Activated CD8-positive, alpha-beta memory T cell treated with anti-CD3 and anti-CD28 coated beads, Interleukin-2, amount 10 ng/mL, durations not matched to agents 7 days and 5 days (primary cell): ENCODE data around the gene PHKB. TPM values are rescaled to one million over a fixed set of nuclear protein-coding genes. Genes with fewer than 3 reads are reported as not detected.

Source experiments
- ATAC-seq: fragments of 150-1000 bp; cut with Tn5 transposase; one replicate; pipeline ENCODE4 v1.10.0; 2021; ENCODE audit warnings: moderate library complexity
- CTCF ChIA-PET: fragments of 350-600 bp; sonication (Branson Sonifier 250); formaldehyde crosslinking; loops from one replicate; lab custom pipeline; 2021; ENCODE audit warnings: antibody characterized with exemption; lab: Charles Lee
- DNase-seq: peaks from one replicate; pipeline ENCODE4 v3.0.0-alpha.2; 2020
- H3K27ac Mint-ChIP-seq: one replicate; pipeline ENCODE4 v1.8.0; 2021; ENCODE audit warnings: mild to moderate bottlenecking, mixed read lengths
- H3K27me3 Mint-ChIP-seq: one replicate; pipeline ENCODE4 v1.8.0; 2021; ENCODE audit warnings: mixed read lengths
- H3K36me3 Mint-ChIP-seq: one replicate; pipeline ENCODE4 v1.8.0; 2021; ENCODE audit warnings: mild to moderate bottlenecking, mixed read lengths
- H3K4me1 Mint-ChIP-seq: one replicate; pipeline ENCODE4 v1.8.0; 2021; ENCODE audit warnings: mixed read lengths
- H3K4me3 Mint-ChIP-seq: one replicate; pipeline ENCODE4 v1.8.0; 2021; ENCODE audit warnings: mild to moderate bottlenecking, moderate library complexity, mixed read lengths
- H3K9me3 Mint-ChIP-seq: one replicate; pipeline ENCODE4 v1.8.0; 2022; ENCODE audit warnings: low read depth, mixed read lengths
- total RNA-seq, 2 experiments: library from RNA; stranded (reverse); gene quantifications; one replicate each; pipeline ENCODE4 v1.2.3, GENCODE V29; 2021

The PHKB gene
- total RNA-seq, 2 experiments from 2014 or later = 33.7 to 35.7 TPM

DNA sequence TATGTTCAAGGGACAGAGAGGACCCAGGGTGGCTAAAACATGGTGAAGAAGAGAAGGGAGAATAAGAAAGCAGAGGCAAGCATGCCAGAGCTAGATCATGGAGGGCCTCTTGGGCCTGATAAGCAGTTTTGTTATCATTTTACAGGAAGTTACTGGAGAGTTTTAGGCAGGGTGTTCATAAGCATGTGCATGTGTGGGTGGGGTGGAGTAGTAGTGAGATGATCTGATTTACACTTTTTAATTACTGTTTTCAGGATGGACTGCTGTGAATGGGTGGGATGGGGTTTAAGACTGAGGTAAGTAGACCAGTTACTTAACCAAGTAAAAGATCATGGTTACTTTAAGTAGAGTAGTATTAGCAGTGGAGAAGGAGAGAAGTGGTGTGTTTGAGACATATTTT lies 173.6 kb downstream of the PHKB start:
- Mint-ChIP-seq H3K4me3 (no peak overlapping the region), H3K27ac (no peak overlapping the region), H3K4me1 (peaks cover 3% of the 10 kb centered on the region), H3K9me3 (no peaks in the 10 kb centered on the region), H3K36me3 (peaks cover 8% of the 10 kb centered on the region), H3K27me3 (no peaks in the 10 kb centered on the region)
- no peak for DNase-seq
- CTCF ChIA-PET = interaction anchor here (0.6 to 1.3 kb wide), 2 partner anchors 27 to 186 kb away, joined by 3 read pairs; no protein-coding TSS in a partner anchor
- no peak for ATAC-seq

DNA sequence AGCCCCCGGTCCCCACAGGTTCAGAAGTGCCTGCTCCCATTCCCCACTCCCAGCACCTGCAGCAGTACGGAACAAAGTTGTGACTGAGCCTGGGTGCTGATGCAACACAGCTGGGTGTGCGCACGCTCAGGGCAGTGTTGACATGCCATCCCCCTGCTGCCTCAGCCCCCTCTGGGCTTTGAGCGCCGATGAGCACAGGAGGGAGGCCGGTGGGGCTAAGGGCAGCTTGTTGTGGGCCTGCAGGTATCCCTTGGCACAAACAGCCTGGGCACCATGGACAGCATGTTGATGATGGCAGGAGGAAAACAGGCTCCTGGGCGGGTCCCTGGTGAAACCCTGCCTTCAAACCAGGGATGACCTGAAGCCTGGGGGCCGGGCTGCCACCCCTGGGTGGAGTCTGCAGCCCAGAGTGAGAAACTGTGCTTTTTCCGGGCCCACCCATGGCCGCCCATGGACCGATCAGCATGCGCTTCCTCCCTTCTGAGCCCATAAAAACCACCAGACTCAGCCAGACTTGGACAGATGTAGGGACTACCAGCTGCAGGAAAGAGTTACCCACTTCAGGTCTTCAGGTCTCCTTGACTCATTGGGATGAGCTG lies 175.5 kb downstream of the PHKB start:
- peaks cover 3% of the 10 kb centered on the region for H3K4me1 Mint-ChIP-seq
- no peaks in the 10 kb centered on the region for H3K9me3 Mint-ChIP-seq
- CTCF ChIA-PET = no interaction called here
- H3K4me3 Mint-ChIP-seq = no peak overlapping the region
- no peak for ATAC-seq
- peaks cover 8% of the 10 kb centered on the region for H3K36me3 Mint-ChIP-seq
- no peaks in the 10 kb centered on the region for H3K27me3 Mint-ChIP-seq
- no peak for DNase-seq
- no peak overlapping the region for H3K27ac Mint-ChIP-seq

DNA sequence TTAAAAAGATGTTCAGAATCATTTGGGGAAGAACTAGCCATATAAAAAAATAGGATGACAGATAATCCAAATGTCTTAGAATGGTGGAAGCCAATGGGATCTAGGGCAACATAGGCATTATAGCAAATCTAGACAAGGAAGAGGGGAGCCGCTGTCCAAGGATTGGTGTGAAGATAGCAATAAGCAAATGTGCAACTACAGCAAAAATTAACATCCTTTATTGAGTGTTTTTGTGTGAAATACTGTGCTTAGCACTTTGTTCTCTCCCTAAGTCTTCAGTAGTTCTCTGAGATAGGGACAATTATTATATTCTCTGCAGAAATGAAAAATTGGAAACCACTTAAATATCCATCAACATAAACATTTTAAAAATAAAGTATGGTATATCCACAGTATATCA lies 177.0 kb downstream of the PHKB start:
- no peak overlapping the region for H3K27ac Mint-ChIP-seq
- CTCF ChIA-PET = interaction anchor here (1.1 kb wide), 1 partner anchor 73 kb away, joined by 3 read pairs; no protein-coding TSS in a partner anchor
- H3K4me3 Mint-ChIP-seq = no peak overlapping the region
- H3K36me3 Mint-ChIP-seq = peaks cover 17% of the 10 kb centered on the region
- no peaks in the 10 kb centered on the region for H3K9me3 Mint-ChIP-seq
- H3K4me1 Mint-ChIP-seq = peaks cover 8% of the 10 kb centered on the region
- H3K27me3 Mint-ChIP-seq = no peaks in the 10 kb centered on the region
- no peak for DNase-seq
- no peak for ATAC-seq

DNA sequence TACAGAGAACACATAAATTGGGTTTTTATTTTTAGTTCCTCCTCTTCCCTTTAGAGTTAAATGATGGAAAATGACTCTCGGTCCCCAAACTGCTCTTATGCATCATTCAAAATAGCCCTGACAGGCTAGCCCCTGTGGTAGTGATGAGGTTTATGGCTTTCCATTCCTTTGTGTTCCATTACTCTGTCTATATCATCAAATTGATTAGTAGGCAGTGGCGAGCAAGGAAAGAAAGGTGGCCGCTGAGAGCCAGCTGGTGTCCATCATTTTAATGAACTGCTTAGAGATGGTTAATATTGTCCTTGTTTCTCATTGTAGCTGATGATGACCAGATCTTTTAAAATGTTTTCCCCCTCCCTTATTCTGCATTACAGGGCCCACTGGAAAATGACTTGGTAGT lies 179.5 kb downstream of the PHKB start:
- H3K4me1 Mint-ChIP-seq = peaks cover 15% of the 10 kb centered on the region
- H3K36me3 Mint-ChIP-seq = peaks cover 19% of the 10 kb centered on the region
- H3K4me3 Mint-ChIP-seq = no peak overlapping the region
- ATAC-seq (no peak), DNase-seq (no peak)
- H3K27ac Mint-ChIP-seq = no peak overlapping the region
- H3K9me3 Mint-ChIP-seq = no peaks in the 10 kb centered on the region
- no peaks in the 10 kb centered on the region for H3K27me3 Mint-ChIP-seq
- CTCF ChIA-PET = no interaction called here

DNA sequence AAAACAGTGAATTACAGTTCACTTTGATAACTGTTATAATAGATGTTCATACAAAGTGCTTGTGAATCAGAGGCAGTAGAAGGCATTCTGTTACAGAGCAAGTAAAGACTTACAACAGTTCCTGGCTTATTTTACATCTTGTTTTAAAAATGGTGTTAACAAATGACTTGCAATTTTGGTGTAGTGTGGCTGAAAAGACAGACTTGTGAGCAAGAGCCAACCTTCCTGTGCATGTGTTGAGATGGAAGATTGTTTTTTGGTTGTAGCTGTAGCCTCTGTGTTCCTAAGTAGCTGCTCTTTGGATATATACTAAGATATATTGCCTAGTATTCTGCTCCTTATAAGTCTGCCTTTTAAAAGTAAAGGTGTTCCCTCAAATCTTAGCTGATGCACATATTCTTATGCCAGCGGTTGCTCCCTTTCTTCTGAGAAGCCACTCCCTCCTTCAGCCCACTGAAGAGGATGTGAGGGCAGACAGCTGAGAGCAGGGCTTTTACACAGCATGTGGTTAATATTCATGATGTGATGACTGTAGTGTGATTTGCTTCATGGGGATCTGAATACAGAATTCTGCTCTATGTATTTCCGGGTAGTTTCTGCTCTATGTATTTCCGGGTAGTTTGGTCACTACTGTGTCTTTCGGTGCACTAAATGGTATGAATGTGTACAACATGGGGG lies 182.3 kb downstream of the PHKB start:
- H3K4me3 Mint-ChIP-seq = no peak overlapping the region
- H3K27ac Mint-ChIP-seq = peak overlapping the region; percentile 63
- H3K4me1 Mint-ChIP-seq = peaks cover 15% of the 10 kb centered on the region
- peaks cover 14% of the 10 kb centered on the region for H3K36me3 Mint-ChIP-seq
- peak; percentile 71 for DNase-seq
- CTCF ChIA-PET = interaction anchor here (1.2 kb wide), 1 partner anchor 502 kb away, joined by 3 read pairs; no protein-coding TSS in a partner anchor
- peak; percentile 91 for ATAC-seq
- no peaks in the 10 kb centered on the region for H3K27me3 Mint-ChIP-seq
- no peaks in the 10 kb centered on the region for H3K9me3 Mint-ChIP-seq

DNA sequence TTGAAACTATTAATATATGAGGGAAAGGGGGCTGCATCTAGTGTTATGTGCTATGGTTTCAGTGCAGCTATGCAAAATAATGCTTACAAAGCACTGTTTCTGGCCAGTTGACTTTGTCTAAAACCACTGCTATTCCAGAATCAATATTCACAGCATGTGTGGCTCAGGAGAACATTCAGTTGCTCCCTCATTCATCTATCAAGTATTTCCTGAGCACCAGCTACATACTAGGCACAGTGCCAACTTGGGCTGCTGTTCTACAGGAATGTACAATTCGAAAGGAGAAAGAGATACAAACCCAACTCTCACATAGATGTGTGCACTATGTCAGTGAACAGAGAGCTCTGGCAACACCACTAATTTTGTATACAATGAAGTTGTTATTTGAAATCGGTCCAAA lies 183.0 kb downstream of the PHKB start:
- ATAC-seq (no peak), DNase-seq (no peak)
- no peaks in the 10 kb centered on the region for H3K9me3 Mint-ChIP-seq
- no peak overlapping the region for H3K4me3 Mint-ChIP-seq
- peaks cover 14% of the 10 kb centered on the region for H3K36me3 Mint-ChIP-seq
- CTCF ChIA-PET = interaction anchor here (1.2 kb wide), 1 partner anchor 502 kb away, joined by 3 read pairs; no protein-coding TSS in a partner anchor
- H3K27me3 Mint-ChIP-seq = no peaks in the 10 kb centered on the region
- peaks cover 15% of the 10 kb centered on the region for H3K4me1 Mint-ChIP-seq
- no peak overlapping the region for H3K27ac Mint-ChIP-seq

DNA sequence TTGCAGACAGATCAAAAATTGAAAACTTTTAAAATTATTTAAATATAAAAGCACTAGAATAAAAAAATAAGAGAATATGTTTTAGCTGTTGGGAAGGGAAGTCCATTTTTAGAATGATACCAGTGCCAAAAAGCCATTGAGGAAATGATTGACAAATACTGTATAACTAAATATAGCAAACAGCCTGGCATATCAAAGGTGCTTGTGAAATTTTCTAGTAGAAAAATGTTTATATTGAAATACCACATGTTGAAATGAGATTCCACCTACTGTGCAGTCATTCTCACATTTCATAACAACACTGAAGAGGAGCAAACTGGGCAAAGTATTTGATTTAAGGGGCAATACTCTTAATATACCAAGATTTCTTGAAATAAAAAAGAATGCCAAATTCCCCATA lies 183.5 kb downstream of the PHKB start:
- ATAC-seq (no peak), DNase-seq (no peak)
- peaks cover 14% of the 10 kb centered on the region for H3K36me3 Mint-ChIP-seq
- CTCF ChIA-PET = interaction anchor here (1.2 kb wide), 1 partner anchor 503 kb away, joined by 3 read pairs; no protein-coding TSS in a partner anchor
- no peaks in the 10 kb centered on the region for H3K27me3 Mint-ChIP-seq
- H3K9me3 Mint-ChIP-seq = no peaks in the 10 kb centered on the region
- peaks cover 15% of the 10 kb centered on the region for H3K4me1 Mint-ChIP-seq
- no peak overlapping the region for H3K27ac Mint-ChIP-seq
- no peak overlapping the region for H3K4me3 Mint-ChIP-seq

DNA sequence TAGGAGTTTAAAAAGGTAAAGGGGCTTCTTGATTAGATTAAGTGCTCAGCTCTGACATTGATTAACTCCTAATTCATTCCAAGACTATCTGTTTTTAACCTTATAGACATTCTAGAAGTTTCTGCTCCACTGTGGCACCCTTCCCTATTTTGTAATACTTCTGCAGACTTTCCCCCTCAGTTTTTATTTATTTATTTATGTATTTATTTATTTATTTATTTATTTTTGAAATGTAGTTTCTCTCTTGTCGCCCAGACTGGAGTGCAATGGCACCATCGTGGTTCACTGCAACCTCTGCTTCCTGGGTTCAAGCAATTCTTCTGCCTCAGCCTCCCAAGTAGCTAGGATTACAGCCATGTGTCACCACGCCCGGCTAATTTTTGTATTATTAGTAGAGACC lies 185.8 kb downstream of the PHKB start:
- Mint-ChIP-seq H3K36me3 (peaks cover 16% of the 10 kb centered on the region), H3K27ac (no peak overlapping the region)
- no peak for ATAC-seq

DNA sequence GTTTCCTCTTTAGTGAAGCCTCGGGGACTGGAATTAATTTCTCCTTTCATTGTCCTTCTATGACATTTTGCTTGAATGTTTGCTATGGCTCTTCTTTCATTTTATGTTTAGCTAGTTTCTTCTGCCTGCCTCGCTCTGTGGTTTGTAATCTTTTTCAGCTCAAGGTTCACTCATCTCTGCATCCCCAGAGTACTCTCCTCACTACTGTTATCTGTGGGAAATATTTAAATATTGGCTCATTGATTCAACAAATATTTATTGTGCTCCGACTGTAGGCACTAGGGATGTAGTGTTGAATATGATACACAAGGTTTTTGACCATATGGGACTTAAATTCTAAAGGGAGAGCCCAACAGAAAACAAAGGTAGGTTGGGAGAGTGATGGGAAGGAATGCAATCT lies 195.9 kb downstream of the PHKB start:
- CTCF ChIA-PET = no interaction called here
- H3K36me3 Mint-ChIP-seq = peaks cover 33% of the 10 kb centered on the region

More for the DNA sequence above, 185.8 kb downstream of the PHKB start:
- CTCF ChIA-PET = no interaction called here
- H3K27me3 Mint-ChIP-seq = no peaks in the 10 kb centered on the region
- no peak overlapping the region for H3K4me3 Mint-ChIP-seq
- H3K9me3 Mint-ChIP-seq = no peaks in the 10 kb centered on the region
- DNase-seq = no peak
- H3K4me1 Mint-ChIP-seq = peaks cover 15% of the 10 kb centered on the region

DNA sequence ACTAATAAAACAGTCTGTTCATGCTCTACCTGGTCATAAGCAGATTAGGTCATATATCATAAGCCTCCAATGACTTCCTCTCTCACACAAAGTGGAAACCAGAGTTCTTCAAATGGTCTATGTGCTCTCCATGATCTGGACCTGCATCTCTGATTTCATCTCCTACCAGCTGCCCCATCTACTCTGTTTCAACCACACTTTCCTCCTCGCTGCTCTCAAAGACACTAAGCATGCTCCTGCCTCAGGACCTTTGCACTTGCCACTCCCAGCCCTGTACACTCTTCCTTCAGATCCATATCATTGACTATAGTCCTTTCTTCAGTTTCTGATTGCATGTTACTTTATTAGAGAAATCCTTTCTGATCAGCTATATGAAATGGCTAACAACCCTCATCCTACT lies 196.8 kb downstream of the PHKB start:
- peaks cover 35% of the 10 kb centered on the region for H3K36me3 Mint-ChIP-seq
- CTCF ChIA-PET = no interaction called here
- no peak for ATAC-seq

More for the DNA sequence above, 195.9 kb downstream of the PHKB start:
- DNase-seq (no peak), ATAC-seq (no peak)
- Mint-ChIP-seq H3K27me3 (no peaks in the 10 kb centered on the region), H3K9me3 (peaks cover 1% of the 10 kb centered on the region), H3K4me3 (no peak overlapping the region), H3K27ac (no peak overlapping the region), H3K4me1 (no peaks in the 10 kb centered on the region)

DNA sequence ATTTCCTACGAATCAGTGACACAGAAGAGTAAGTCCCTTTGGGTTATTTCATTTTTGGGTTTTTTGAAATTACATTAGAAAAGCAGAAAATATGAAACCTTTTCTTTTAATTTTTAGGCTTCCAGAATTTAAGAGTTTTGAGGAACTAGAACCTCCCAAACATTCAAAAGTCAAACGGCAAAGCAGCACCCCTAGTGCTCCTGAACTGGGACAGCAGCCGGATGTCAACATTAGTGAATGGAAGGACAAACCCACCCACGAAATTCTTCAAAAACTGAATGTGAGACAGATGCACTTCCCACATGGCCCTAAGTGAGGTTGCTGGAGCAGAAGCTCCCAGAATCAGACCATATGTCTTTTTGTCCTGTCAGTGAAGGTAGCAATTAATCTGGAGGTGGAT lies 199.4 kb downstream of the PHKB start:
- peaks cover 28% of the 10 kb centered on the region for H3K36me3 Mint-ChIP-seq
- H3K27me3 Mint-ChIP-seq = no peaks in the 10 kb centered on the region
- H3K4me1 Mint-ChIP-seq = no peaks in the 10 kb centered on the region
- DNase-seq = no peak
- CTCF ChIA-PET = no interaction called here
- no peak overlapping the region for H3K27ac Mint-ChIP-seq
- no peak for ATAC-seq
- H3K9me3 Mint-ChIP-seq = peaks cover 1% of the 10 kb centered on the region
- no peak overlapping the region for H3K4me3 Mint-ChIP-seq

More for the DNA sequence above, 196.8 kb downstream of the PHKB start:
- H3K4me3 Mint-ChIP-seq = no peak overlapping the region
- peaks cover 1% of the 10 kb centered on the region for H3K9me3 Mint-ChIP-seq
- no peak overlapping the region for H3K27ac Mint-ChIP-seq
- H3K4me1 Mint-ChIP-seq = no peaks in the 10 kb centered on the region
- no peak for DNase-seq
- no peaks in the 10 kb centered on the region for H3K27me3 Mint-ChIP-seq

DNA sequence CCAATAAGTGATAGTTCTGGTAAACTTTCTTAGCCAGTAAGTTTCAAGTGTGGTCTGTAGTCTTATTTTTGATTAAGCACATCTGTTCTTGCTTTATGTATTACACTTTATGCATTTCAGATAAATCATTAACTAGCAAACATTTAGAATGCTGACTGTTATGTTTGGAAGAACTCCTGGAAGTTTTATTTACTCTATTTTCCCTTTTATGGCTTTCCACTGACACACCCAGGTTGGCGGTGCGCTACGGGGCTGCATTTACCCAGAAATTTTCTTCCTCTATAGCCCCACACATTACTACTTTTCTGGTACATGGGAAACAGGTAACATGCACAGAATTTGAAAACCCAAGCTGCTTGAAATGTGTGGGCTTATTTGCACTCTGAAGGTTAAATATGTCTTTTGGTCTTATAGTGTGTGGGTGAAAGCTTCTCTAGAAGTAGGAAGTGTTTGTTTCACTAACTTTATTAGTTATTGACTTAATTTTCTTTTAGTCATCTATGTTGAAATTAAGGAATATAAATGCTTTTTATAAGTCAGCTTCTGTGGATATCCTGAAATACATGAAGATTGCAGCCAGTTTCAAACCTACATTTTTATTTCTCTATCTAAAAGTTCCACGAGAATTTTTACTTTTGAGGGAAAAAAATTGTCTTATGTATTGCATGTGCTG lies 203.7 kb downstream of the PHKB start:
- no peak overlapping the region for H3K4me3 Mint-ChIP-seq

DNA sequence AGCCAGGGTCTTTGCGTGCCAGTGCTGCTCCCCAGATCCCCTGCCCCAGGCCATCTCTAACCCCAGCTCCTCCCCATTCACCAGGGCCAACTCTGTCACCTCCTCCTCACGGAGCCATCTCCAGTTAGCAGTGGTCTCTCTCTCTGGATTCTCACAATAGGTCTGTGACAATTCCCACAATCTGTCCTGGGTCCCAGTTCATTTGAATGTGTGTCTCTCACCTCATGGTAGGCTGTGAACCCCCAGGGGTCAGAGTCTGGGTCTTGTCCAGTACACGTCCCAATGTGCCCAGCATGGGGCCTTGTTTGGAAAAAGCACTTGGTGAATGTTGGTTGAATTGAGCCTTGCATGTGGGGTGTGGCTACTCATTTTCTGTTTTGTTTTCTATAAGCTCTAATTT lies 205.3 kb downstream of the PHKB start:
- CTCF ChIA-PET = interaction anchor here (1.8 kb wide), 1 partner anchor 11 kb away, joined by 4 read pairs; no protein-coding TSS in a partner anchor
- no peak overlapping the region for H3K4me3 Mint-ChIP-seq

More for the DNA sequence above, 203.7 kb downstream of the PHKB start:
- Mint-ChIP-seq H3K36me3 (peaks cover 19% of the 10 kb centered on the region), H3K4me1 (peaks cover 2% of the 10 kb centered on the region), H3K9me3 (no peaks in the 10 kb centered on the region), H3K27ac (no peak overlapping the region), H3K27me3 (no peaks in the 10 kb centered on the region)
- ATAC-seq = no peak
- CTCF ChIA-PET = no interaction called here
- DNase-seq = no peak

More for the DNA sequence above, 205.3 kb downstream of the PHKB start:
- no peaks in the 10 kb centered on the region for H3K9me3 Mint-ChIP-seq
- ATAC-seq (no peak), DNase-seq (no peak)
- peaks cover 11% of the 10 kb centered on the region for H3K36me3 Mint-ChIP-seq
- H3K4me1 Mint-ChIP-seq = peaks cover 2% of the 10 kb centered on the region
- no peak overlapping the region for H3K27ac Mint-ChIP-seq
- H3K27me3 Mint-ChIP-seq = no peaks in the 10 kb centered on the region
